Head of caudate nucleus (tissue), 42 donors: Measurements from ENCODE around the gene ZNF354C.

ENCODE experiments used
- DNase-seq, 42 donors: peaks; one replicate each; pipeline versions ENCODE4 v3.0.0 to v3.0.0-alpha.2; 2020 to 2021; ENCODE audit warnings: mixed read lengths in 7 of 42
- intact Hi-C: fragments of 100-400 bp; cut with DNase I; formaldehyde crosslinking; loops from one replicate; pipeline ENCODE4 v1.15.0; 2022

Gene ZNF354C

GRCh38 chr5:179124853-179125788, 64.9 kb downstream of the ZNF354C start:
- intact Hi-C loops = no loop called here
- DNase-seq = peak in 10 of 42 donors; percentile 8 to 30 (median 13)

- intact Hi-C loops = no loop called here
- peak in 6 of 42 donors; percentile 9 to 29 (median 22) for DNase-seq
These were observed 65.8 kb downstream of the ZNF354C start for GRCh38 chr5:179125789-179126505.

DNA sequence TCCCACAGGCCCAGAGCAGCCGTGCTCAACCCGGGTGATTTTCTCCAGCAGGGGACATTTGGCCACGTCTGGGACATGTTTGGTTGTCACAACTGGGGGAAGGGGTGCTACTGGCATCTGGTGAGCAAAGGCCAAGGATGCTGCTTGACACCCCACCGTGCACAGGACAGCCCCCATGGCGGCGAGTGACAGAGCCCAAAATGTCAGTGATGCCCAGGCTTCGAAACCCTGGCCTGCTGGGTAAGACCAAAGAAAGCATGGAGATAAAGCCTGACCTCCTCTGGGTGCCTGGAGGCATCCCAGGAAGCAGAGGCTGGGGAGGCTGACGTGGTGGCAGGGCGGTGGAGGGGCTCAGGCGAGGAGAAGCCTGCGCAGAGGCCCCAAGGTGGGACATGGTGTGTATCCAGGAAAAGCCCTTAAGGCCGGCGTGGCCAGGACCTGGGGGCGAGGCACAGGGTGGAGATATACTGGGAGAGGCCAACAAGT, 66.4 kb downstream of the ZNF354C start:
- DNase-seq = peak in 9 of 42 donors; percentile 1 to 25 (median 8)
- intact Hi-C loops = no loop called here

DNA sequence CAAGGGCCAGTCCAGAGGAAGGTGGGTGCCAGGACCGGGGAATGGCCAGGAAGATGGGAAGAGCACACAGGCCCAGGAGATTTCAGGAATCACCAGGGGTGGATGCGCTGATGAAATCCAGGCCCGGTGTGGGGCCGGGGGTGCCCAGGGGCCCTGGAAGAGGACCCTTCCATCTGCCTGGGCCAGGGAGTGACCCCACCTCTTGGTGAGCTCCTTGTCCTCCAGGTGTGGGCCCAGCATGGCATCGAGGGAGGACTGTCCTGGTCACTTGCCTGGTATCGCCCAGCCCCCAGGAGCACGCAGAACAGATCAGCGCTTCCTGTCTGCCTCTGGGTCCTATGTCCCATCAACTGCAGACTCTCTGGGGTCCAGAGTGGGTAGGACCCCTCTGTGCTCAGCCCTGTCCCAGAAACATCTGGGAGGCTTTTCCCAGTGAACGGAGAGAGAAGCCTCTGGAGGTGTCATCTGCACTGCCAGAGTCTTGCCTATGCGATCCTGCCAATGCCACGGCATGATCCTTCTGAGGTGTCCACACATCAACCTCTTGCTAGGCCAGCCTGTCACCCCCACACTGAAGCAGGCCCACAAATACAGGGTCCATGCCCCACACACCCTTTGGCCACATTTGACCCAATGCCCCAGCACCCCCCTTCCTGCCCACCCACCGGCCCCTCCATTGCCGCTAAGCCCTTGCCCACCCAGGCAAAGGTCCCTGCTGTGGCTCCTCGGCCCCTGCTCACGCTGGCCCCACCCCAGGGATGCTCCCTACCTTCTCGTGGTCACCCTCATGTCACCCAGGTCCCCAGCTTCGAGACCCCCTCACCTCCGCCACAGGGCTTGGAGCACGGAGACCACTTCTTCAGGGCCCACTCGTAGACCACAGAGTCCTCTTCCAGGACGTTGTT, 67.2 kb downstream of the ZNF354C start:
- peak in 6 of 42 donors; percentile 2 to 29 (median 15) for DNase-seq
- intact Hi-C loops = no loop called here

DNA sequence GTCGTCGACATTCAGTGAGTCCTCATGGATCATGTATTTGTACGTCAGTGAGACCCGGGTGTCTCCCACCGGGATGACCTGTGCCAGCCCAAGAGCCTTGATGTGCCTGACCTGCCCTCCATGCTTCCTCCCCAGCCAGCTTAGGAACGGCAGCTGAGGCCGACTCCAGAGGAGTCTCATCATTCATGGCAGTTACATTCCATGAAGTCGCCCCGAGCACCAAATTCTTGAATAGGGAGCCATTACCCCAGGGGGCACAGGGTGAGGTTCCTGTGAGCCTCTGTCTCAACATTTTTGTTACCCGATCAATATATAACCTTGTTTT, 67.8 kb downstream of the ZNF354C start:
- DNase-seq = no peak
- intact Hi-C loops = no loop called here

DNA sequence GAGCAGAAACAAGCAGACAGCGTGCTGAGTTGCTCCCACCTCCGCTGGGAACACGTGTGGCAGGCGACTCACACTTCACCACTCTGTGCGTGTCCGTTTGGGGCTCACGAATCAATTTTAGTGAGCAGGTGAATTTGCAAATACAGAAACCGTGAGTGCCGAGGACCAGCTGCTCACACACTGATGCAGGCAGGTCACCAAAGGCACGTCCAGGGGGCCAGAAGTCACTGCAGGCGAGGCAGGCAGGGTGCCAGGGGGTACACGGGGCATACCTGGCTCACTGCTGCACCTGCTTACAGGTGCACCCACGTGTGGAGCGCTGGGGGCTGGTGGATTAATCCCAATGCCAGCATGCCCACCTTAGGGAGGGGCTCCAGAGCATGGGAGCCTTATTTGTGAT, 68.8 kb downstream of the ZNF354C start:
- intact Hi-C loops = no loop called here

DNA sequence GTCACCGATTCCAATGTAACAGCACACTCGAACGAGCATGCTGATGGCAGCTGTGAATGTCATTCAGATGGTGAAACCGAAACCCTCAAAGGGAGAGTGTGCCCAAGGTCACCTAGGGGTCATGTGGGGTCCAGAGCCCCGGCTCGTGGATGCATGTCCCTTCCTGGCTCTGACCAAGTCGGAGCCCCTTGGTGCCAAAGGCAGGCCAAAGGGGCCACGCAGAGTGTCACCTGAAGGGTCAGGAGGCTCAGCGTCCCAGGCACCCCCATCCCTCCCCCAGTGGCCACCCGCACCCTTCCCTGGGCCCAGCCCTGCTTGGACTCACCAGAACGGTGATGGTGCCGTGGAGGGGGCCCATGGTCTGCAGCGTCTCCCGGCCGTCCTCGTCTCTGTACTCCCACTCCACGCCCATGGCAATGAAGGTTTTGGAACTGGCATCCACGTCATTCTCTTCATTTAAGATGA, 69.5 kb downstream of the ZNF354C start:
- DNase-seq = peak in 2 of 42 donors; percentile 11 to 12
- intact Hi-C loops = no loop called here

More for the DNA sequence above, 68.8 kb downstream of the ZNF354C start:
- peak in 2 of 42 donors; percentile 8 to 22 for DNase-seq

- intact Hi-C loops = no loop called here
- peak in 1 of 42 donors; percentile 10 for DNase-seq
These were observed 70.0 kb downstream of the ZNF354C start for GRCh38 chr5:179130101-179130681.

DNA sequence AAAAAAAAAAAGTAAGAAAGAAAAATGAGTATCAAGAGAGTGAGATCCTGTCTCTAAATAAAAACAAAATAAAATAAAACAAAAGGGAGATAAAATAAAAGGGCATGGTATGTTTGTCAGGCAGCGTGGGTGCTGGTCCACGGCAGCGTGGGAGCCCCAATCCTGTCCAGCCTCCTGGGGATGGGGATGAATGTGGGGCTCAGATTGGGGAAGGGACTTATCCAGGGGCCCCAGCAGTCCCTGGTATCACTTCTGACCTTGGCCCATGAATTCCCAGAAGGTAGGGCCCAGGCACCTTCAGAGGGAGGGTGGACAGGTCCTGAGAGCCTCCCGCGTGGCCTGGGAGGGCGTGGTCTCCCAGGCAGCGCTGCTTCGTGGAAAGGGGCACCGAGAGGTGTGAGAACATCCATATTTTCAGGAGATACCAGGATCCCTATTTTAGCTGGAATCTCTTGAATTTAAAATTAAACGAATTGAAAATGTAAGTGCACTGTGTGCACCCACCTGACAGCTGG, 71.2 kb downstream of the ZNF354C start:
- intact Hi-C loops = no loop called here
- no peak for DNase-seq

DNA sequence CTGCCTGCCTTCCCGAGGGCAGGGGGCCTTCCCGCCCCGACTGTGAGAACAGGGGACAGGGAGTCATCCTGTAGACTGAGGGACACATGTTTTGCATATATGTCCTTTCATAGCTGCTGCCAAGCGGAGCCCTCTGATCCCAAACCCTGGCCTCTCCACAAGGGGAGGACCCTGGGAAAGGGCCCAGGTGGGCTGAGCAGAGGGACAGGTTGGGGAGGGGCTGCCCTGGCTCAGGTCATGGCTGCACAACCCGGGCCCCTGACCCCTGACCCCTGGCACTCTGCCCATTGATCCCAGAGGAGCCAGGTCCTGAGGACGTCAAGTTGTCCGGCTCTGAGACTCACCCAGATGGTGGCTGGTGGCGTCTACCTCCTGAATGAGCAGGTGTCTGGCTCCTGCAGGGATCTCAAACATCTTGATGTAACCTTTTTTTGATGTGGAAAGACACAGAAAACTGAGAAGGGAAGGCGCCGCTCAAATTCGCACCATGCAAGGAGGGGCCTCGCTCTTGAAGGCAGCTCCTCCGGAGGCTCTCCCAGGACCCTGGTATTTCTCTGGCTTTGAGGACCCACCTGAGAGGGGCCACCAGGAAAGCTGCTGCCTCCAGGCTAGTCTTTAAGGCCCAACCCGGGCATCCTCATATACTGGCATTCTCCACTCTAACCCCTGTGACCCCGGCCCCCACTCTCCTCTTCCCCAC, 71.9 kb downstream of the ZNF354C start:
- intact Hi-C loops = no loop called here
- peak in 1 of 42 donors; percentile 4 for DNase-seq

GRCh38 chr5:179132586-179133355, 72.6 kb downstream of the ZNF354C start:
- intact Hi-C loops = no loop called here
- DNase-seq = peak in 1 of 42 donors; percentile 1
